IMR-90 (cell line): ENCODE data around the gene CCDC107. TPM values are rescaled to one million over a fixed set of nuclear protein-coding genes. Genes with fewer than 3 reads are reported as not detected.

Experiments used
- ATAC-seq: fragments of 200-7000 bp; cut with Tn5 transposase; 2 replicates; pipeline ENCODE4 v1.9.1; 2020; ENCODE audit warnings: low read depth, mild to moderate bottlenecking, moderate library complexity
- BruUV-seq: library from RNA; stranded (reverse); fragments of 400-500 nt; replicated peaks from 2 replicates; lab custom pipeline; 2021; lab: Mats Ljungman, UMichigan
- CTCF ChIA-PET: fragments of 300-600 bp; formaldehyde crosslinking; extraction: SDS; loops from one replicate; lab custom pipeline; 2021; ENCODE audit warnings: antibody characterized with exemption; lab: Yijun Ruan, JAX
- POLR2A ChIA-PET: fragments of 300-600 bp; sonication (Branson Sonifier 250); formaldehyde crosslinking; loops from one replicate; lab custom pipeline; 2022; ENCODE audit warnings: antibody characterized with exemption; ENCODE audit not compliant: unreplicated experiment; lab: Charles Lee
- DNase-seq: peaks from one replicate; pipeline ENCODE4 v3.0.0; 2013
- H2AFZ ChIP-seq: replicated peaks from 2 replicates; pipeline ENCODE3; 2013; ENCODE audit warnings: low read length, mild to moderate bottlenecking; ENCODE audit not compliant: poor library complexity
- H2AK5ac ChIP-seq: 2 replicates; pipeline ENCODE4 v1.6.1; 2013; ENCODE audit warnings: low read depth, low read length, inconsistent platforms
- H2AK9ac ChIP-seq: replicated peaks from 2 replicates; pipeline ENCODE3; 2013; ENCODE audit warnings: mild to moderate bottlenecking, low read depth, low read length, moderate library complexity; ENCODE audit not compliant: poor library complexity
- H2BK120ac ChIP-seq: 2 replicates; pipeline ENCODE4 v1.6.1; 2013; ENCODE audit warnings: low read depth, low read length, inconsistent platforms
- H2BK15ac ChIP-seq: 3 replicates; pipeline ENCODE4 v1.6.1; 2013; ENCODE audit warnings: low read depth, low read length, inconsistent platforms
- H2BK20ac ChIP-seq: 2 replicates; pipeline ENCODE4 v1.6.1; 2013; ENCODE audit warnings: low read depth, mild to moderate bottlenecking, inconsistent platforms, low read length, moderate library complexity
- H2BK5ac ChIP-seq: 2 replicates; pipeline ENCODE4 v1.6.1; 2013; ENCODE audit warnings: mild to moderate bottlenecking, low read depth, low read length, inconsistent platforms; ENCODE audit not compliant: poor library complexity, severe bottlenecking
- H3K14ac ChIP-seq: replicated peaks from 2 replicates; pipeline ENCODE4 v1.6.1; 2013; ENCODE audit warnings: low read depth, low read length, inconsistent platforms
- H3K18ac ChIP-seq: 2 replicates; pipeline ENCODE4 v1.6.1; 2013; ENCODE audit warnings: low read depth, low read length, control low read depth
- H3K23ac ChIP-seq: 2 replicates; pipeline ENCODE4 v1.6.1; 2013; ENCODE audit warnings: low read depth, low read length, inconsistent platforms
- H3K27ac ChIP-seq: 2 replicates; pipeline ENCODE4 v1.5.1; 2013; ENCODE audit warnings: mild to moderate bottlenecking, control low read depth, low read length; ENCODE audit not compliant: insufficient read depth
- H3K27me3 ChIP-seq: 2 replicates; pipeline ENCODE4 v1.6.1; 2013; ENCODE audit warnings: low read length; ENCODE audit not compliant: control insufficient read depth, insufficient read depth
- H3K36me3 ChIP-seq: 2 replicates; pipeline ENCODE4 v1.6.1; 2013; ENCODE audit warnings: low read length, mixed read lengths; ENCODE audit not compliant: control insufficient read depth, insufficient read depth
- H3K4ac ChIP-seq: 2 replicates; pipeline ENCODE4 v1.6.1; 2013; ENCODE audit warnings: low read depth, low read length, inconsistent platforms
- H3K4me1 ChIP-seq: 2 replicates; pipeline ENCODE4 v1.6.1; 2013; ENCODE audit warnings: low read length, mixed read lengths; ENCODE audit not compliant: control insufficient read depth, insufficient read depth
- H3K4me2 ChIP-seq: 2 replicates; pipeline ENCODE4 v1.6.1; 2013; ENCODE audit warnings: low read depth, mild to moderate bottlenecking, control low read depth, low read length, moderate library complexity
- H3K4me3 ChIP-seq: 2 replicates; pipeline ENCODE4 v1.5.1; 2013; ENCODE audit warnings: low read depth, mild to moderate bottlenecking, control low read depth, low read length, moderate library complexity; ENCODE audit not compliant: insufficient read depth
- H3K56ac ChIP-seq: 2 replicates; pipeline ENCODE4 v1.6.1; 2013; ENCODE audit warnings: low read length, inconsistent platforms; ENCODE audit not compliant: insufficient read depth; ENCODE audit errors: extremely low read depth
- H3K79me1 ChIP-seq, 2 experiments: 2 replicates each; pipeline ENCODE4 v1.6.1; 2013; ENCODE audit warnings: low read length in 2 of 2, inconsistent platforms in 1 of 2, low read depth in 1 of 2
- H3K9ac ChIP-seq: 2 replicates; pipeline ENCODE4 v1.6.1; 2013; ENCODE audit warnings: low read depth, low read length, control low read depth
- H3K9me1 ChIP-seq: 2 replicates; pipeline ENCODE4 v1.6.1; 2013; ENCODE audit warnings: low read length, inconsistent platforms; ENCODE audit not compliant: insufficient read depth
- H3K9me3 ChIP-seq: 2 replicates; pipeline ENCODE4 v1.6.1; 2013; ENCODE audit warnings: low read length; ENCODE audit not compliant: control insufficient read depth, insufficient read depth
- H4K20me1 ChIP-seq: 2 replicates; pipeline ENCODE4 v1.6.1; 2013; ENCODE audit warnings: low read length, inconsistent platforms; ENCODE audit not compliant: insufficient read depth
- H4K5ac ChIP-seq: 2 replicates; pipeline ENCODE4 v1.6.1; 2013; ENCODE audit warnings: mild to moderate bottlenecking, low read depth, low read length, control low read depth
- H4K8ac ChIP-seq, 2 experiments: 2 replicates each; pipeline ENCODE4 v1.6.1; 2013; ENCODE audit warnings: low read depth in 2 of 2, low read length in 2 of 2, control low read depth in 1 of 2, inconsistent platforms in 1 of 2
- H4K91ac ChIP-seq: 2 replicates; pipeline ENCODE4 v1.6.1; 2013; ENCODE audit warnings: low read depth, low read length, inconsistent platforms; ENCODE audit not compliant: insufficient read depth
- CEBPB ChIP-seq: IDR thresholded peaks from 2 replicates; pipeline ENCODE4 v1.6.1; 2012; ENCODE audit warnings: low read depth, low read length, improper control_type of control experiment
- CTCF ChIP-seq: conservative IDR thresholded peaks from 2 replicates; pipeline ENCODE4 v1.5.1; 2012; ENCODE audit warnings: mild to moderate bottlenecking, low read depth, low read length, improper control_type of control experiment
- ELK1 ChIP-seq: fragments of 150-350 bp; IDR thresholded peaks from 2 replicates; pipeline ENCODE4 v1.6.1; 2016; ENCODE audit warnings: low read depth, mild to moderate bottlenecking, low read length, moderate library complexity, borderline replicate concordance
- MAFK ChIP-seq: IDR thresholded peaks from 2 replicates; pipeline ENCODE4 v1.6.1; 2012; ENCODE audit warnings: low read depth, low read length, improper control_type of control experiment
- MAZ ChIP-seq: IDR thresholded peaks from 2 replicates; pipeline ENCODE4 v1.6.1; 2012; ENCODE audit warnings: low read depth, mild to moderate bottlenecking, low read length, improper control_type of control experiment, moderate library complexity, borderline replicate concordance
- MXI1 ChIP-seq: IDR thresholded peaks from 2 replicates; pipeline ENCODE4 v1.6.1; 2012; ENCODE audit warnings: low read depth, mild to moderate bottlenecking, low read length, moderate library complexity, borderline replicate concordance
- NFE2L2 ChIP-seq: fragments of 150-350 bp; IDR thresholded peaks from 2 replicates; pipeline ENCODE4 v1.6.1; 2016; ENCODE audit warnings: low read depth, mild to moderate bottlenecking, low read length
- POLR2A ChIP-seq: IDR thresholded peaks from 2 replicates; pipeline ENCODE4 v1.6.1; 2012; ENCODE audit warnings: mild to moderate bottlenecking, low read depth, low read length
- RAD21 ChIP-seq: IDR thresholded peaks from 2 replicates; pipeline ENCODE4 v1.6.1; 2012; ENCODE audit warnings: low read length, improper control_type of control experiment
- RCOR1 ChIP-seq: IDR thresholded peaks from 2 replicates; pipeline ENCODE4 v1.6.1; 2012; ENCODE audit warnings: mild to moderate bottlenecking, low read length, improper control_type of control experiment; ENCODE audit not compliant: insufficient replicate concordance
- SMC3 ChIP-seq: fragments of 150-350 bp; IDR thresholded peaks from 2 replicates; pipeline ENCODE4 v1.6.1; 2016; ENCODE audit warnings: low read depth, mild to moderate bottlenecking, antibody characterized with exemption, low read length, moderate library complexity
- USF2 ChIP-seq: fragments of 150-350 bp; IDR thresholded peaks from 2 replicates; pipeline ENCODE4 v1.6.1; 2017; ENCODE audit warnings: mild to moderate bottlenecking, antibody characterized with exemption, low read length, low read depth
- WGBS, 2 experiments: methylation state at CpG; one replicate each; pipeline versions ENCODE4 v1.1.5 to v1.1.7; 2013; ENCODE audit warnings: missing lambda C conversion rate in 2 of 2; ENCODE audit not compliant: insufficient read length in 1 of 2; ENCODE audit errors: extremely low coverage in 2 of 2; 5-methylcytosine and 5-hydroxymethylcytosine counted together
- dilution Hi-C: fragments of 300-500 bp; cut with HindIII; formaldehyde crosslinking; loops from one replicate; pipeline ENCODE4 v1.14.3; 2018; ENCODE audit warnings: low sequenced_read_pairs; ENCODE audit not compliant: unreplicated experiment
- in situ Hi-C: fragments of 300-500 bp; cut with MboI; formaldehyde crosslinking; loops from 3 replicates; pipeline ENCODE4 v1.14.3; 2019; ENCODE audit warnings: low sequenced_read_pairs, inconsistent platforms, mixed read lengths
- intact Hi-C: fragments of 100-400 bp; cut with micrococcal nuclease; formaldehyde crosslinking; loops from 2 replicates; pipeline ENCODE4 v1.10.0; 2022
- polyA plus RNA-seq, 3 experiments: library from polyadenylated mRNA; depleted of rRNA; stranded (reverse); fragments of >200 nt; gene quantifications; 2 replicates each; pipeline ENCODE4 v1.2.3, GENCODE V29; 2012; ENCODE audit warnings: low replicate concordance in 1 of 3
- total RNA-seq: library from RNA; depleted of rRNA; stranded (reverse); fragments of >200 nt; gene quantifications from 2 replicates; pipeline ENCODE4 v1.2.3, GENCODE V29; 2012

The CCDC107 gene
- total and polyA plus RNA-seq, 2 of the 4 experiments (the other 2 are of a cell fraction) = 6.8 to 21.1 TPM

GRCh38 chr9:35609001-35609819 lies 48.9 kb upstream of the CCDC107 start (continued):
- no peak for TF ChIP-seq MXI1

- peaks cover 6% of the 10 kb centered on the region; the same call in 1 of the 2 replicates for H3K9me1 ChIP-seq
- peaks cover 8% of the 10 kb centered on the region; the same call in 1 of the 2 replicates for H4K20me1 ChIP-seq
- H4K91ac ChIP-seq = no peak overlapping the region
- H3K4ac ChIP-seq = no peak overlapping the region
- no peak for ATAC-seq
- no peak overlapping the region for H2BK20ac ChIP-seq
- ChIA-PET POLR2A (no interaction called here), CTCF (no interaction called here)
- intact Hi-C loops (loop anchor here (10.0 kb wide), 1 partner anchor 75 kb away; the partner anchor contains the start of gene TPM2), dilution Hi-C loops (no loop called here), in situ Hi-C loops (no loop called here)
- H3K9ac ChIP-seq = no peak overlapping the region
- H3K4me3 ChIP-seq = no peak overlapping the region
- no peaks in the 10 kb centered on the region for H3K9me3 ChIP-seq
- no peak overlapping the region for H2BK5ac ChIP-seq
- H3K79me1 ChIP-seq = peaks cover 7 to 25% of the 10 kb centered on the region in 2 experiments; a peak in 3 of 4 replicates
- 100% methylated on average over 1 of the region's 13 CpGs; no CpG with 5 or more reads in 1 of the 2 experiments for WGBS, 2 experiments
- H3K14ac ChIP-seq = no peak overlapping the region
- BruUV-seq = no TSS peak
- H2BK15ac ChIP-seq = no peak overlapping the region
- no peak overlapping the region for H3K4me2 ChIP-seq
- H3K23ac ChIP-seq = no peak overlapping the region
- H3K36me3 ChIP-seq = peaks cover 27% of the 10 kb centered on the region
- H4K5ac ChIP-seq = no peak overlapping the region
- peaks cover 12% of the 10 kb centered on the region for H3K27me3 ChIP-seq
- no peak overlapping the region for H2AK9ac ChIP-seq
- H4K8ac ChIP-seq = no peak overlapping the region
- H3K18ac ChIP-seq = no peak overlapping the region
- peaks cover 2% of the 10 kb centered on the region for H3K4me1 ChIP-seq
- no peak overlapping the region for H2BK120ac ChIP-seq
- DNase-seq = no peak
- no peak overlapping the region for H2AK5ac ChIP-seq
- H3K56ac ChIP-seq = no peak overlapping the region
- H3K27ac ChIP-seq = no peak overlapping the region
- H2AFZ ChIP-seq = no peak overlapping the region
- TF ChIP-seq POLR2A = no peak
- no peak for TF ChIP-seq CEBPB
- TF ChIP-seq RAD21 = no peak
- TF ChIP-seq USF2 = no peak
- no peak for TF ChIP-seq MXI1
- TF ChIP-seq ELK1 = no peak
- TF ChIP-seq SMC3 = no peak
- no peak for TF ChIP-seq NFE2L2
- no peak for TF ChIP-seq MAZ
- TF ChIP-seq MAFK = no peak
- no peak for TF ChIP-seq RCOR1
- no peak for TF ChIP-seq CTCF
Observed at GRCh38 chr9:35609820-35610163, 48.3 kb upstream of the CCDC107 start.
